ENCODE data around the gene TSTD1. TPM values are rescaled to one million over a fixed set of nuclear protein-coding genes. Genes with fewer than 3 reads are reported as not detected.

TSTD1 gene
- total and polyA plus RNA-seq, 2 of the 8 experiments (the other 6 are each of a cell fraction or from before 2014, with no cell fraction given), result 60.9 to 314 TPM

GRCh38 chr1:161038523-161039153, at the start of gene TSTD1 (continued):
- peak; percentile 57; the same call in 1 of the 2 replicates for TF ChIP-seq MAX (IDR thresholded peaks at IDR 0.05)
- no peak for TF ChIP-seq CBX8 (IDR thresholded peaks at IDR 0.05; ENCODE audit: borderline replicate concordance, low read depth, low read length)
- peak in 1 of 2 experiments; percentile 3; a peak in 1 of 4 replicates for TF ChIP-seq RAD21 (IDR thresholded peaks at IDR 0.05 in 1 of 2, conservative IDR thresholded peaks at IDR 0.05 in 1 of 2; ENCODE audit: low read depth in 2 of 2, low read length in 2 of 2)
- TF ChIP-seq CHD1 (IDR thresholded peaks at IDR 0.05; ENCODE audit: low read depth, low read length), result no peak
- TF ChIP-seq SP2 (IDR thresholded peaks at IDR 0.05; ENCODE audit: low read length), result no peak
- TF ChIP-seq TAF1 (IDR thresholded peaks at IDR 0.05; ENCODE audit: low read depth, low read length), result peak; percentile 57; the same call in 1 of the 2 replicates
- no peak for TF ChIP-seq NRF1 (IDR thresholded peaks at IDR 0.05; ENCODE audit: low read depth, low read length)
- TF ChIP-seq, protein P1, sequence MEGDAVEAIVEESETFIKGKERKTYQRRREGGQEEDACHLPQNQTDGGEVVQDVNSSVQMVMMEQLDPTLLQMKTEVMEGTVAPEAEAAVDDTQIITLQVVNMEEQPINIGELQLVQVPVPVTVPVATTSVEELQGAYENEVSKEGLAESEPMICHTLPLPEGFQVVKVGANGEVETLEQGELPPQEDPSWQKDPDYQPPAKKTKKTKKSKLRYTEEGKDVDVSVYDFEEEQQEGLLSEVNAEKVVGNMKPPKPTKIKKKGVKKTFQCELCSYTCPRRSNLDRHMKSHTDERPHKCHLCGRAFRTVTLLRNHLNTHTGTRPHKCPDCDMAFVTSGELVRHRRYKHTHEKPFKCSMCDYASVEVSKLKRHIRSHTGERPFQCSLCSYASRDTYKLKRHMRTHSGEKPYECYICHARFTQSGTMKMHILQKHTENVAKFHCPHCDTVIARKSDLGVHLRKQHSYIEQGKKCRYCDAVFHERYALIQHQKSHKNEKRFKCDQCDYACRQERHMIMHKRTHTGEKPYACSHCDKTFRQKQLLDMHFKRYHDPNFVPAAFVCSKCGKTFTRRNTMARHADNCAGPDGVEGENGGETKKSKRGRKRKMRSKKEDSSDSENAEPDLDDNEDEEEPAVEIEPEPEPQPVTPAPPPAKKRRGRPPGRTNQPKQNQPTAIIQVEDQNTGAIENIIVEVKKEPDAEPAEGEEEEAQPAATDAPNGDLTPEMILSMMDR (IDR thresholded peaks at IDR 0.05; ENCODE audit: control extremely low read depth in 1 of 3, insufficient read depth in 1 of 3, low read depth in 1 of 3, low read length in 3 of 3), result peak in 1 of 3 experiments; percentile 34; a peak in 2 of 4 replicates
- no peak; the same call in 1 of the 2 replicates for TF ChIP-seq CHD2 (IDR thresholded peaks at IDR 0.05; ENCODE audit: low read length)
- no peak for TF ChIP-seq ZNF274 (IDR thresholded peaks at IDR 0.05; ENCODE audit: borderline replicate concordance, extremely low read depth, low read length)

Measured in H1 (cell line).